ENCODE measurements around the gene SLC22A31.

DNA sequence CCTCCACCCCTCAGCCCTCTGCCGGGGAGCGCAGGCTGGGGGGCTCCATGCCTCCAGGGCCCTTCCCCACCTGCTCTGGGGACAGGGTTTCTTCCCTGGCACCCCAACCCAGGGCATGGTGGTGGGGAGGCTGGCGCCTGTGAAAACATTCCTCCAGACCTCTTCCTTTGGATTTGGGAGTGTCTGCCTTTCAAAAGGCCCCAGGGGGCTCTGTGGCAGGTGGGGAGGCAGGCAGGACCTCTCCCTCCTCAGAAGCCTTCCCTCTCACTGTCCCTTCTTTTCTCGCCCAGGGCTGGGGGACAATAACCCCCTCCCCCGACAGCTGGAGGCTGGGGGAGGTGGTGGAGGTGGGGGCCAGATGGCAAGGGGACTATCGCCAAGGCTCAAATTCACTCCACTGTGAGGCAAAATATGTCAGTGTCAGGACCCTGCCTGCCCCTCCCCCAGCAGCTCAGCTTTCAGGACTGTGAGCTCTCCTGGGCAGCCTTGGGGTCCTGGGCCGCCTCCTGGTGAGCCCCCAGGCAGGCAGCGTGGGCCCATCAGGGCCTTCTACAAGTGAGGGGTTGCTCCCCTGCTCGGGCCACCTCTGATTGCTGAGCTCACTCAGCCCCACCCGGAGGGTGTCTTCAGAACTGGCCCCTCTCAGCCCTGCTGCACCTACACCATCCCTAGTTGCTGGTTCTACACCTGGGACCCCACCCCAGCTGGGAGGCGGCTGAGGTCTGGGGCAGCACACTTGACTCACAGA, 27.0 kb downstream of the SLC22A31 start:
- TF ChIP-seq RAD21 (CRISPR knock-in tag; conservative IDR thresholded peaks at IDR 0.05 in 1 of 2, IDR thresholded peaks at IDR 0.05 in 1 of 2): no peak
- TF ChIP-seq POLR2AphosphoS5 (IDR thresholded peaks at IDR 0.05; ENCODE audit: control insufficient read depth, insufficient read depth, low read depth, low read length): no peak
- no peak for TF ChIP-seq PTBP1 (IDR thresholded peaks at IDR 0.05; ENCODE audit: low read depth, low read length)
- TF ChIP-seq, protein P1, sequence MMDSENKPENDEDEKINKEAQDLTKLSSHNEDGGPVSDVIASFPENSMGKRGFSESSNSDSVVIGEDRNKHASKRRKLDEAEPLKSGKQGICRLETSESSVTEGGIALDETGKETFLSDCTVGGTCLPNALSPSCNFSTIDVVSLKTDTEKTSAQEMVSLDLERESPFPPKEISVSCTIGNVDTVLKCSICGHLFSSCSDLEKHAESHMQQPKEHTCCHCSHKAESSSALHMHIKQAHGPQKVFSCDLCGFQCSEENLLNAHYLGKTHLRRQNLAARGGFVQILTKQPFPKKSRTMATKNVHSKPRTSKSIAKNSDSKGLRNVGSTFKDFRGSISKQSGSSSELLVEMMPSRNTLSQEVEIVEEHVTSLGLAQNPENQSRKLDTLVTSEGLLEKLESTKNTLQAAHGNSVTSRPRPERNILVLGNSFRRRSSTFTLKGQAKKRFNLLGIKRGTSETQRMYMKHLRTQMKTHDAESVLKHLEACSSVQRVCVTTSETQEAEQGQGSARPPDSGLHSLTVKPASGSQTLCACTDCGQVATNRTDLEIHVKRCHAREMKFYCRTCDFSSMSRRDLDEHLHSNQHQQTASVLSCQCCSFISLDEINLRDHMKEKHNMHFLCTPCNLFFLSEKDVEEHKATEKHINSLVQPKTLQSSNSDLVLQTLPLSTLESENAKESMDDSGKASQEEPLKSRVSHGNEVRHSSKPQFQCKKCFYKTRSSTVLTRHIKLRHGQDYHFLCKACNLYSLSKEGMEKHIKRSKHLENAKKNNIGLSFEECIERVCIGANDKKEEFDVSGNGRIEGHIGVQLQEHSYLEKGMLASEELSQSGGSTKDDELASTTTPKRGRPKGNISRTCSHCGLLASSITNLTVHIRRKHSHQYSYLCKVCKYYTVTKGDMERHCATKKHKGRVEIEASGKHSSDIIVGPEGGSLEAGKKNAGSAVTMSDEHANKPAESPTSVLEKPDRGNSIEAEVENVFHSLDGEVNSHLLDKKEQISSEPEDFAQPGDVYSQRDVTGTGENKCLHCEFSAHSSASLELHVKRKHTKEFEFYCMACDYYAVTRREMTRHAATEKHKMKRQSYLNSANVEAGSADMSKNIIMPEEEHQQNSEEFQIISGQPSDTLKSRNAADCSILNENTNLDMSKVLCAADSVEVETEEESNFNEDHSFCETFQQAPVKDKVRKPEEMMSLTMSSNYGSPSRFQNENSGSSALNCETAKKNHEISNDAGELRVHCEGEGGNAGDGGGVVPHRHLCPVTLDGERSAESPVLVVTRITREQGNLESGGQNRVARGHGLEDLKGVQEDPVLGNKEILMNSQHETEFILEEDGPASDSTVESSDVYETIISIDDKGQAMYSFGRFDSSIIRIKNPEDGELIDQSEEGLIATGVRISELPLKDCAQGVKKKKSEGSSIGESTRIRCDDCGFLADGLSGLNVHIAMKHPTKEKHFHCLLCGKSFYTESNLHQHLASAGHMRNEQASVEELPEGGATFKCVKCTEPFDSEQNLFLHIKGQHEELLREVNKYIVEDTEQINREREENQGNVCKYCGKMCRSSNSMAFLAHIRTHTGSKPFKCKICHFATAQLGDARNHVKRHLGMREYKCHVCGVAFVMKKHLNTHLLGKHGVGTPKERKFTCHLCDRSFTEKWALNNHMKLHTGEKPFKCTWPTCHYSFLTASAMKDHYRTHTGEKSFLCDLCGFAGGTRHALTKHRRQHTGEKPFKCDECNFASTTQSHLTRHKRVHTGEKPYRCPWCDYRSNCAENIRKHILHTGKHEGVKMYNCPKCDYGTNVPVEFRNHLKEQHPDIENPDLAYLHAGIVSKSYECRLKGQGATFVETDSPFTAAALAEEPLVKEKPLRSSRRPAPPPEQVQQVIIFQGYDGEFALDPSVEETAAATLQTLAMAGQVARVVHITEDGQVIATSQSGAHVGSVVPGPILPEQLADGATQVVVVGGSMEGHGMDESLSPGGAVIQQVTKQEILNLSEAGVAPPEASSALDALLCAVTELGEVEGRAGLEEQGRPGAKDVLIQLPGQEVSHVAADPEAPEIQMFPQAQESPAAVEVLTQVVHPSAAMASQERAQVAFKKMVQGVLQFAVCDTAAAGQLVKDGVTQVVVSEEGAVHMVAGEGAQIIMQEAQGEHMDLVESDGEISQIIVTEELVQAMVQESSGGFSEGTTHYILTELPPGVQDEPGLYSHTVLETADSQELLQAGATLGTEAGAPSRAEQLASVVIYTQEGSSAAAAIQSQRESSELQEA (IDR thresholded peaks at IDR 0.05; ENCODE audit: low read depth): no peak
- TF ChIP-seq, protein P2, sequence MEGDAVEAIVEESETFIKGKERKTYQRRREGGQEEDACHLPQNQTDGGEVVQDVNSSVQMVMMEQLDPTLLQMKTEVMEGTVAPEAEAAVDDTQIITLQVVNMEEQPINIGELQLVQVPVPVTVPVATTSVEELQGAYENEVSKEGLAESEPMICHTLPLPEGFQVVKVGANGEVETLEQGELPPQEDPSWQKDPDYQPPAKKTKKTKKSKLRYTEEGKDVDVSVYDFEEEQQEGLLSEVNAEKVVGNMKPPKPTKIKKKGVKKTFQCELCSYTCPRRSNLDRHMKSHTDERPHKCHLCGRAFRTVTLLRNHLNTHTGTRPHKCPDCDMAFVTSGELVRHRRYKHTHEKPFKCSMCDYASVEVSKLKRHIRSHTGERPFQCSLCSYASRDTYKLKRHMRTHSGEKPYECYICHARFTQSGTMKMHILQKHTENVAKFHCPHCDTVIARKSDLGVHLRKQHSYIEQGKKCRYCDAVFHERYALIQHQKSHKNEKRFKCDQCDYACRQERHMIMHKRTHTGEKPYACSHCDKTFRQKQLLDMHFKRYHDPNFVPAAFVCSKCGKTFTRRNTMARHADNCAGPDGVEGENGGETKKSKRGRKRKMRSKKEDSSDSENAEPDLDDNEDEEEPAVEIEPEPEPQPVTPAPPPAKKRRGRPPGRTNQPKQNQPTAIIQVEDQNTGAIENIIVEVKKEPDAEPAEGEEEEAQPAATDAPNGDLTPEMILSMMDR (IDR thresholded peaks at IDR 0.05 in 2 of 3, conservative IDR thresholded peaks at IDR 0.05 in 1 of 3; ENCODE audit: insufficient read depth in 2 of 3, low read depth in 1 of 3, low read length in 3 of 3): no peak
- no peak for TF ChIP-seq BRCA1 (IDR thresholded peaks at IDR 0.05)
- no peak for TF ChIP-seq BRCA1 (CRISPR knock-in tag; IDR thresholded peaks at IDR 0.05)
- no peak for TF ChIP-seq ZKSCAN1 (IDR thresholded peaks at IDR 0.05; ENCODE audit: low read depth, low read length)
- TF ChIP-seq MCM2 (IDR thresholded peaks at IDR 0.05; ENCODE audit: low read depth): no peak
- TF ChIP-seq ZC3H4 (CRISPR knock-in tag; IDR thresholded peaks at IDR 0.05; ENCODE audit: borderline replicate concordance): no peak
